Activated CD4-positive, alpha-beta T cell treated with anti-CD3 and anti-CD28 coated beads, Interleukin-10, Interleukin-2, amounts not matched to agents 100 ng/mL and 50 ng/mL, durations not matched to agents 16 hours and 8 hours (primary cell): Measurements from ENCODE around the gene MAN2A1.
"Not testable (repeated sequence)": the region's sequence is repeated elsewhere in the genome, so short reads cannot be mapped to it uniquely, and the experiment has no call there.

Experiments
- DNase-seq: peaks from one replicate; pipeline ENCODE4 v3.0.0-alpha.2; 2020

Gene MAN2A1

GRCh38 chr5:109876941-109877669 lies 187.4 kb downstream of the MAN2A1 start:
- no peak for DNase-seq

GRCh38 chr5:109877670-109878045 lies 187.9 kb downstream of the MAN2A1 start:
- no peak for DNase-seq

- no peak for DNase-seq
Observed at GRCh38 chr5:109878887-109879286, 189.2 kb downstream of the MAN2A1 start.

- no peak for DNase-seq
Observed at GRCh38 chr5:109880907-109881685, 191.4 kb downstream of the MAN2A1 start.

- no peak for DNase-seq
Observed at GRCh38 chr5:109882546-109882945, 192.8 kb downstream of the MAN2A1 start.

- no peak for DNase-seq
Observed at GRCh38 chr5:109884676-109885075, 194.9 kb downstream of the MAN2A1 start.

- DNase-seq = no peak
Observed at GRCh38 chr5:109885205-109885604, 195.5 kb downstream of the MAN2A1 start.

GRCh38 chr5:109888989-109889388 lies 199.3 kb downstream of the MAN2A1 start:
- no peak for DNase-seq

- not testable (repeated sequence) for DNase-seq
Observed at GRCh38 chr5:109893271-109893670, 203.5 kb downstream of the MAN2A1 start.

- DNase-seq = no peak
Observed at GRCh38 chr5:109898269-109899162, 208.8 kb downstream of the MAN2A1 start.

GRCh38 chr5:109899163-109899535 lies 209.4 kb downstream of the MAN2A1 start:
- DNase-seq = no peak

GRCh38 chr5:109900461-109900860 lies 210.7 kb downstream of the MAN2A1 start:
- DNase-seq = no peak

- DNase-seq = no peak
Observed at GRCh38 chr5:109900911-109901627, 211.3 kb downstream of the MAN2A1 start.

GRCh38 chr5:109901628-109901981 lies 211.9 kb downstream of the MAN2A1 start:
- DNase-seq = no peak

GRCh38 chr5:109903061-109903460 lies 213.3 kb downstream of the MAN2A1 start:
- no peak for DNase-seq

- DNase-seq = no peak
Observed at GRCh38 chr5:109905906-109906305, 216.2 kb downstream of the MAN2A1 start.

- DNase-seq = no peak
Observed at GRCh38 chr5:109907189-109907588, 217.5 kb downstream of the MAN2A1 start.

GRCh38 chr5:109907731-109908130 lies 218.0 kb downstream of the MAN2A1 start:
- DNase-seq = no peak

- DNase-seq = no peak
Observed at GRCh38 chr5:109908366-109908765, 218.6 kb downstream of the MAN2A1 start.

GRCh38 chr5:109910874-109911273 lies 221.1 kb downstream of the MAN2A1 start:
- DNase-seq = no peak

- no peak for DNase-seq
Observed at GRCh38 chr5:109911731-109912130, 222.0 kb downstream of the MAN2A1 start.

GRCh38 chr5:109914906-109915305 lies 225.2 kb downstream of the MAN2A1 start:
- no peak for DNase-seq
